Measurements from ENCODE around the gene PHYH.

The PHYH gene

DNA sequence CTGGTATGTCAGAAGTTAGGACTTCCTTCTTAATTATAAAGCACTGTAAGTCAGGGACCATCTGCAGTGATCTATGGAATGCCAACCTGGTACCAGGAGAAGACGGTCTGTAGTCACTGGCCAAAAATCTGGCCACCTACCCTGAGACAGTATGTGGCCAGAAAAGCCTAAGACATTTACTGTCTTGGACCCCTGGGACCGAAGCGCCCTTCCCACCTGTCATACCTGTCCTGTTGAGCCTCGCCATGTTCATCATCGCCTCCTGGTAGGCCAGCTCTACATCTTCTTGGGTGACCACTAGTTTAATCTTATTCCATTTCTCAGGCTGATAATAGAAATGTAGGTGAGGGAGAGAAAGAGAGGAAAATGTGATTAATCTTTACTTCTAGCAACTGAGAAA, 28.3 kb upstream of the PHYH start:
- peaks cover 80% of the 10 kb centered on the region for H3K36me3 ChIP-seq (ENCODE audit: insufficient read depth, low read length)
- H3K9me2 ChIP-seq (ENCODE audit: low read depth, low read length), result no peaks in the 10 kb centered on the region
- TF ChIP-seq, protein P1, sequence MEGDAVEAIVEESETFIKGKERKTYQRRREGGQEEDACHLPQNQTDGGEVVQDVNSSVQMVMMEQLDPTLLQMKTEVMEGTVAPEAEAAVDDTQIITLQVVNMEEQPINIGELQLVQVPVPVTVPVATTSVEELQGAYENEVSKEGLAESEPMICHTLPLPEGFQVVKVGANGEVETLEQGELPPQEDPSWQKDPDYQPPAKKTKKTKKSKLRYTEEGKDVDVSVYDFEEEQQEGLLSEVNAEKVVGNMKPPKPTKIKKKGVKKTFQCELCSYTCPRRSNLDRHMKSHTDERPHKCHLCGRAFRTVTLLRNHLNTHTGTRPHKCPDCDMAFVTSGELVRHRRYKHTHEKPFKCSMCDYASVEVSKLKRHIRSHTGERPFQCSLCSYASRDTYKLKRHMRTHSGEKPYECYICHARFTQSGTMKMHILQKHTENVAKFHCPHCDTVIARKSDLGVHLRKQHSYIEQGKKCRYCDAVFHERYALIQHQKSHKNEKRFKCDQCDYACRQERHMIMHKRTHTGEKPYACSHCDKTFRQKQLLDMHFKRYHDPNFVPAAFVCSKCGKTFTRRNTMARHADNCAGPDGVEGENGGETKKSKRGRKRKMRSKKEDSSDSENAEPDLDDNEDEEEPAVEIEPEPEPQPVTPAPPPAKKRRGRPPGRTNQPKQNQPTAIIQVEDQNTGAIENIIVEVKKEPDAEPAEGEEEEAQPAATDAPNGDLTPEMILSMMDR (IDR thresholded peaks at IDR 0.05; ENCODE audit: low read length), result no peak

GRCh38 chr10:13327534-13327933, 27.7 kb upstream of the PHYH start:
- H4K20me1 ChIP-seq (ENCODE audit: insufficient read depth, low read length), result no peaks in the 10 kb centered on the region
- no peak overlapping the region for H3K9ac ChIP-seq (ENCODE audit: low read length)
- no peaks in the 10 kb centered on the region for H3K79me2 ChIP-seq (ENCODE audit: insufficient read depth, low read length)
- H3F3A ChIP-seq (ENCODE audit: insufficient read depth, low read length), result no peaks in the 10 kb centered on the region
- TF ChIP-seq, protein P1 (IDR thresholded peaks at IDR 0.05; ENCODE audit: low read length), result no peak
- TF ChIP-seq EZH2 (IDR thresholded peaks at IDR 0.05; ENCODE audit: borderline replicate concordance, low read length), result no peak
- no peak overlapping the region for H3K27ac ChIP-seq (ENCODE audit: low read depth, low read length, poor library complexity, severe bottlenecking)
- H3K9me2 ChIP-seq (ENCODE audit: low read depth, low read length), result no peaks in the 10 kb centered on the region
- H3K4me3 ChIP-seq (ENCODE audit: low read depth, low read length, poor library complexity, severe bottlenecking), result no peak overlapping the region
- no peaks in the 10 kb centered on the region for H3K27me3 ChIP-seq (ENCODE audit: insufficient read depth, low read length)
- no peaks in the 10 kb centered on the region for H3K9me3 ChIP-seq (ENCODE audit: low read length)
- no peak overlapping the region for H2AFZ ChIP-seq (ENCODE audit: low read length)
- H3K4me1 ChIP-seq (ENCODE audit: insufficient read depth, low read length, severe bottlenecking), result peaks cover 13% of the 10 kb centered on the region
- H3K36me3 ChIP-seq (ENCODE audit: insufficient read depth, low read length), result peaks cover 81% of the 10 kb centered on the region
- no peak overlapping the region for H3K4me2 ChIP-seq (ENCODE audit: low read length)

More for the DNA sequence above, 28.3 kb upstream of the PHYH start:
- Histone ChIP-seq H3K27ac (ENCODE audit: low read depth, low read length, poor library complexity, severe bottlenecking) (no peak overlapping the region), H3K9ac (ENCODE audit: low read length) (no peak overlapping the region), H2AFZ (ENCODE audit: low read length) (no peak overlapping the region), H3K79me2 (ENCODE audit: insufficient read depth, low read length) (no peaks in the 10 kb centered on the region), H3K4me1 (ENCODE audit: insufficient read depth, low read length, severe bottlenecking) (peaks cover 13% of the 10 kb centered on the region), H3K4me3 (ENCODE audit: low read depth, low read length, poor library complexity, severe bottlenecking) (no peak overlapping the region), H3K9me3 (ENCODE audit: low read length) (no peaks in the 10 kb centered on the region), H3K27me3 (ENCODE audit: insufficient read depth, low read length) (no peaks in the 10 kb centered on the region), H4K20me1 (ENCODE audit: insufficient read depth, low read length) (no peaks in the 10 kb centered on the region), H3F3A (ENCODE audit: insufficient read depth, low read length) (no peaks in the 10 kb centered on the region), H3K4me2 (ENCODE audit: low read length) (no peak overlapping the region)

DNA sequence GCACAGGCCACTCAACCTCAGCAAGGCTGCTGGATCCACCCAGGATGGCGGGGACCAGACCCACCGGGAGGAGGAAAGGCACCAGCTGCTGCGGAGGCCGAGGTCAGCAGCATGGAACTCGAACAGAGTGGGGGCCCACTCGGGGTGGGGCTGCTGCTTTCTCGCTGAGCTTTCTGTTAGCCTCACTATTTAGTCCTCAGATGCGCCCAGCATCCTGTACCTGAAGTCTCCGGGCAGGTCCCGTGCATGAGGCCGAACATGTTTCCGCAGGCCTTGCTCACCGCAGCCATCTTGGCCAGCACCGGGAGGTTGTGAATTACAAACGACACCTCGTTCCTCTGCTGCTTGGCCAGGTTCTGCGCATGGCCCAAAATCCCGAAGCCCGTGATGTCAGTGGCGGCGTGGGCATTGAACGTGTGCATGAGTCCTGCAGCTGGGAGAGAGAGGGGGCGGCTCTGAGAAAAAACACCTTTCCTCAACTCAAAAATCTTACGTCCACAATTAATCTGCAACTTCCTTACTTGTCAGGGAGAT, 22.8 kb upstream of the PHYH start:
- Histone ChIP-seq H3K4me3 (ENCODE audit: low read depth, low read length, poor library complexity, severe bottlenecking) (no peak overlapping the region), H3K36me3 (ENCODE audit: insufficient read depth, low read length) (peaks cover 52% of the 10 kb centered on the region), H3K27ac (ENCODE audit: low read depth, low read length, poor library complexity, severe bottlenecking) (no peak overlapping the region), H3K79me2 (ENCODE audit: insufficient read depth, low read length) (no peaks in the 10 kb centered on the region), H3K27me3 (ENCODE audit: insufficient read depth, low read length) (no peaks in the 10 kb centered on the region), H2AFZ (ENCODE audit: low read length) (no peak overlapping the region), H3K4me2 (ENCODE audit: low read length) (no peak overlapping the region), H3K9ac (ENCODE audit: low read length) (no peak overlapping the region), H4K20me1 (ENCODE audit: insufficient read depth, low read length) (no peaks in the 10 kb centered on the region), H3F3A (ENCODE audit: insufficient read depth, low read length) (no peaks in the 10 kb centered on the region), H3K9me2 (ENCODE audit: low read depth, low read length) (no peaks in the 10 kb centered on the region), H3K4me1 (ENCODE audit: insufficient read depth, low read length, severe bottlenecking) (no peaks in the 10 kb centered on the region), H3K9me3 (ENCODE audit: low read length) (no peaks in the 10 kb centered on the region)
- no peak for TF ChIP-seq EZH2 (IDR thresholded peaks at IDR 0.05; ENCODE audit: borderline replicate concordance, low read length)
- TF ChIP-seq, protein P1 (IDR thresholded peaks at IDR 0.05; ENCODE audit: low read length), result no peak
